CD14-positive monocyte (primary cell): ENCODE data around the gene POLD4. TPM values are rescaled to one million over a fixed set of nuclear protein-coding genes. Genes with fewer than 3 reads are reported as not detected.

Experiments used
- DNase-seq, 3 donors: peaks; one replicate each; pipeline ENCODE4 v3.0.0-alpha.2; 2011 to 2022
- H2AFZ ChIP-seq: 2 replicates; pipeline ENCODE4 v1.6.0; 2012; ENCODE audit warnings: mild to moderate bottlenecking, low read depth, low read length, inconsistent platforms; ENCODE audit not compliant: insufficient read depth, poor library complexity, severe bottlenecking
- H3K27ac ChIP-seq, 2 donors: 1 replicate in 1 of 2; 2 replicates in 1 of 2; pipeline ENCODE4 v1.5.1; 2012 to 2013; ENCODE audit warnings: low read length in 2 of 2, control low read depth in 1 of 2, inconsistent platforms in 1 of 2, low read depth in 1 of 2, mild to moderate bottlenecking in 1 of 2
- H3K27me3 ChIP-seq, 2 donors: one replicate each; pipeline versions ENCODE4 v1.6.0 to v1.6.1; 2011 to 2013; ENCODE audit warnings: low read length in 2 of 2; ENCODE audit not compliant: control insufficient read depth in 2 of 2, insufficient read depth in 2 of 2
- H3K36me3 ChIP-seq, 2 donors: replicated peaks in 1 of 2; 1 replicate in 1 of 2; 2 replicates in 1 of 2; pipeline versions ENCODE4 v1.5.1 to v1.6.1; 2012 to 2013; ENCODE audit warnings: low read length in 2 of 2, control low read depth in 1 of 2, inconsistent platforms in 1 of 2, mild to moderate bottlenecking in 1 of 2; ENCODE audit not compliant: insufficient read depth in 2 of 2, control insufficient read depth in 1 of 2
- H3K4me1 ChIP-seq, 2 donors: 1 replicate in 1 of 2; 2 replicates in 1 of 2; pipeline versions ENCODE4 v1.5.1 to v1.6.1; 2012 to 2013; ENCODE audit warnings: low read length in 2 of 2, control low read depth in 1 of 2, inconsistent platforms in 1 of 2, mild to moderate bottlenecking in 1 of 2, moderate library complexity in 1 of 2; ENCODE audit not compliant: insufficient read depth in 2 of 2, control insufficient read depth in 1 of 2
- H3K4me2 ChIP-seq: replicated peaks from 2 replicates; pipeline ENCODE3; 2012; ENCODE audit warnings: low read length, moderate library complexity, mild to moderate bottlenecking; ENCODE audit not compliant: poor library complexity, severe bottlenecking; ENCODE audit errors: extremely low read depth
- H3K4me3 ChIP-seq, 3 experiments: fragments of 200-600 bp in 1 of 3; sonication (generic) in 1 of 3; replicated peaks in 1 of 3; 1 replicate in 2 of 3; 2 replicates in 1 of 3; pipeline ENCODE4 v1.5.1; 2011 to 2013; ENCODE audit warnings: low read length in 3 of 3, mild to moderate bottlenecking in 3 of 3, control low read depth in 2 of 3, low read depth in 2 of 3, inconsistent platforms in 1 of 3, moderate library complexity in 1 of 3
- H3K79me2 ChIP-seq: 2 replicates; pipeline ENCODE4 v1.6.0; 2012; ENCODE audit warnings: mild to moderate bottlenecking, control low read depth, inconsistent platforms, low read length, moderate library complexity; ENCODE audit not compliant: insufficient read depth
- H3K9ac ChIP-seq: 2 replicates; pipeline ENCODE4 v1.6.0; 2017; ENCODE audit warnings: low read length, mild to moderate bottlenecking; ENCODE audit not compliant: insufficient read depth, poor library complexity, severe bottlenecking
- H3K9me3 ChIP-seq, 2 donors: replicated peaks in 1 of 2; 1 replicate in 1 of 2; 2 replicates in 1 of 2; pipeline versions ENCODE4 v1.5.1 to v1.6.1; 2012 to 2013; ENCODE audit warnings: low read length in 2 of 2, control low read depth in 1 of 2; ENCODE audit not compliant: control insufficient read depth in 1 of 2, insufficient read depth in 1 of 2
- H4K20me1 ChIP-seq: 2 replicates; pipeline ENCODE4 v1.6.0; 2012; ENCODE audit warnings: mild to moderate bottlenecking, low read length, control low read depth, moderate library complexity; ENCODE audit not compliant: insufficient read depth
- H3K27ac Mint-ChIP-seq, 7 donors: one replicate each; pipeline ENCODE4 v1.8.0; 2020; ENCODE audit warnings: mild to moderate bottlenecking in 7 of 7, mixed read lengths in 7 of 7, moderate library complexity in 6 of 7, inconsistent platforms in 2 of 7
- H3K27me3 Mint-ChIP-seq, 3 donors: one replicate each; pipeline ENCODE4 v1.8.0; 2021 to 2022; ENCODE audit warnings: low read depth in 3 of 3, mild to moderate bottlenecking in 3 of 3, mixed read lengths in 3 of 3, moderate library complexity in 3 of 3, inconsistent platforms in 1 of 3
- H3K36me3 Mint-ChIP-seq, 2 donors: one replicate each; pipeline ENCODE4 v1.8.0; 2020; ENCODE audit warnings: mixed read lengths in 2 of 2, inconsistent platforms in 1 of 2, mild to moderate bottlenecking in 1 of 2
- H3K4me1 Mint-ChIP-seq: one replicate; pipeline ENCODE4 v1.8.0; 2020; ENCODE audit warnings: mild to moderate bottlenecking, mixed read lengths
- H3K4me3 Mint-ChIP-seq, 2 donors: one replicate each; pipeline ENCODE4 v1.8.0; 2020; ENCODE audit warnings: mild to moderate bottlenecking in 2 of 2, mixed read lengths in 2 of 2, moderate library complexity in 1 of 2
- H3K9me3 Mint-ChIP-seq, 7 donors: one replicate each; pipeline ENCODE4 v1.8.0; 2020 to 2022; ENCODE audit warnings: mixed read lengths in 7 of 7, mild to moderate bottlenecking in 6 of 7, moderate library complexity in 6 of 7, inconsistent platforms in 2 of 7
- CTCF ChIP-seq: fragments of 200-600 bp; IDR thresholded peaks from one replicate; pipeline ENCODE4 v1.8.0; 2022; ENCODE audit warnings: antibody characterized with exemption, mild to moderate bottlenecking
- WGBS: methylation state at CpG from one replicate; pipeline ENCODE4 v1.1.5; 2013; ENCODE audit warnings: missing lambda C conversion rate; ENCODE audit not compliant: insufficient coverage; 5-methylcytosine and 5-hydroxymethylcytosine counted together
- intact Hi-C, 2 donors: fragments of 100-400 bp; cut with micrococcal nuclease; formaldehyde crosslinking; loops; one replicate each; pipeline versions ENCODE4 v1.15.0 to v1.15.1; 2023
- polyA plus RNA-seq, 3 donors: library from polyadenylated mRNA; depleted of rRNA in 1 of 3; unstranded in 2 of 3; stranded (reverse) in 1 of 3; fragments of 300-500 nt in 2 of 3; fragments of >200 nt in 1 of 3; fragmentation: Illumina TruSeq in 2 of 3; gene quantifications; 1 replicate in 2 of 3; 2 replicates in 1 of 3; pipeline ENCODE4 v1.2.3, GENCODE V29; 2012 to 2021

Gene POLD4
- polyA plus RNA-seq, 3 donors, result 157 to 205 (median 176) TPM

DNA sequence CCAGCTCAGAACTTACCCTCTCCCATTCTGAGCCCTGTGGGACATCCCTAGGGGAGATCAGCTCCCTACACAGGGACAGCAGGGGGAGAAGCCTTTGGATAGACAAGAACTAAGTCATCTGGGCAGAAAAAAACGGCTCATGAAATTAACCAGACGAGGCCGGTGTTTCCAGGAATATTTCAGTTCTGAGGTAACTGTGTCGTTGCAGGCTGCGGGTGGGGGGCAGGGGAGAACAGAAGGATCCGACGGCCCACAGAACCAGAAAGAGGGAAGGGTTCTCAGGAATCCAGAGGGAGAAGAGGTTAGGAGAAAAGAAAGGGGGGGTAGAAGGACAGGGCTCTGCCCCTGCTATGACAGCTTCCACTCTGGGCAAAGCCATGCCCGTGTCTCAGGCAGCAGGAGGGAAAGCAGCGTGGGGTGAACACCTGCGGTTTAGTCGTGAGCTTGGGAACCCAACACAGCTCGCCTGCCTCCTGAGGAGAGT, 16.5 kb upstream of the POLD4 start:
- no peak overlapping the region for H3K4me2 ChIP-seq
- H3K27me3 Mint-ChIP-seq, result peaks cover 4 to 33% (median 22%) of the 10 kb centered on the region in 3 donors

GRCh38 chr11:67369275-67369674, 15.9 kb upstream of the POLD4 start:
- Histone ChIP-seq H3K9me3 (no peaks in the 10 kb centered on the region), H4K20me1 (peaks cover 10% of the 10 kb centered on the region), H3K9ac (no peak overlapping the region), H3K27me3 (no peaks in the 10 kb centered on the region), H3K79me2 (peaks cover 36% of the 10 kb centered on the region), H3K4me3 (no peak overlapping the region), H2AFZ (no peak overlapping the region), H3K4me1 (peaks cover 46 to 67% of the 10 kb centered on the region in 2 donors), H3K27ac (no peak overlapping the region), H3K36me3 (peaks cover 3 to 16% of the 10 kb centered on the region in 2 donors), H3K4me2 (no peak overlapping the region)
- no peak for DNase-seq
- Mint-ChIP-seq H3K36me3 (peaks cover 39 to 44% of the 10 kb centered on the region in 2 donors), H3K4me3 (peak overlapping the region in 1 of 2 donors; percentile 4), H3K4me1 (peaks cover 72% of the 10 kb centered on the region), H3K9me3 (peaks cover 0 to 5% (median 0%) of the 10 kb centered on the region in 7 donors), H3K27ac (peak overlapping the region in 1 of 7 donors; percentile 79), H3K27me3 (peaks cover 4 to 33% (median 22%) of the 10 kb centered on the region in 3 donors)
- WGBS, result 82% methylated on average over 8 of the region's 8 CpGs
- intact Hi-C loops, result no loop called here
- TF ChIP-seq CTCF, result no peak

More for the DNA sequence above, 16.5 kb upstream of the POLD4 start:
- peaks cover 52 to 69% of the 10 kb centered on the region in 2 donors for H3K4me1 ChIP-seq
- peak overlapping the region in 1 of 2 donors; percentile 26 for H3K4me3 Mint-ChIP-seq
- no peaks in the 10 kb centered on the region for H3K27me3 ChIP-seq
- intact Hi-C loops, result loop anchor here (2.0 to 5.0 kb wide), 2 partner anchors 13 to 98 kb away; no protein-coding TSS in a partner anchor
- no peak overlapping the region for H2AFZ ChIP-seq
- H3K36me3 Mint-ChIP-seq, result peaks cover 34 to 38% of the 10 kb centered on the region in 2 donors
- H3K4me1 Mint-ChIP-seq, result peaks cover 74% of the 10 kb centered on the region
- no peak overlapping the region for H3K27ac ChIP-seq
- H3K9me3 ChIP-seq, result no peaks in the 10 kb centered on the region
- no peak overlapping the region for H3K9ac ChIP-seq
- 56% methylated on average over 8 of the region's 12 CpGs for WGBS
- H4K20me1 ChIP-seq, result peaks cover 10% of the 10 kb centered on the region
- H3K27ac Mint-ChIP-seq, result peak overlapping the region in 3 of 7 donors; percentile 28 to 50 (median 32)
- peaks cover 3 to 10% of the 10 kb centered on the region in 2 donors for H3K36me3 ChIP-seq
- H3K4me3 ChIP-seq, result no peak overlapping the region
- no peak for DNase-seq
- peaks cover 0 to 5% (median 0%) of the 10 kb centered on the region in 7 donors for H3K9me3 Mint-ChIP-seq
- H3K79me2 ChIP-seq, result peaks cover 36% of the 10 kb centered on the region
- TF ChIP-seq CTCF, result no peak
